HepG2 (cell line): ENCODE data around the gene CYBC1. TPM values are rescaled to one million over a fixed set of nuclear protein-coding genes. Genes with fewer than 3 reads are reported as not detected.

ENCODE experiments used
- ARNT ChIP-seq: fragments of 450-650 bp; IDR thresholded peaks from 2 replicates; pipeline ENCODE4 v1.6.1; 2017
- GATAD2A ChIP-seq: IDR thresholded peaks from 2 replicates; pipeline ENCODE4 v1.6.1; 2016
- HOXD1 ChIP-seq: sonication (generic); formaldehyde crosslinking; IDR thresholded peaks from 2 replicates; pipeline ENCODE4 v1.5.0; 2020; ENCODE audit warnings: missing genetic modification reagents
- MZF1 ChIP-seq: sonication (generic); formaldehyde crosslinking; IDR thresholded peaks from 2 replicates; pipeline ENCODE4 v1.8.1; 2023; ENCODE audit warnings: mild to moderate bottlenecking, missing genetic modification reagents, borderline replicate concordance
- PHF21A ChIP-seq: sonication (generic); formaldehyde crosslinking; IDR thresholded peaks from 2 replicates; pipeline ENCODE4 v1.5.0; 2020; ENCODE audit warnings: mild to moderate bottlenecking, missing genetic modification reagents
- PITX1 ChIP-seq: sonication (generic); formaldehyde crosslinking; IDR thresholded peaks from 2 replicates; pipeline ENCODE4 v1.5.1; 2020; ENCODE audit warnings: mild to moderate bottlenecking, missing genetic modification reagents
- PRMT3 ChIP-seq: sonication (generic); formaldehyde crosslinking; IDR thresholded peaks from 2 replicates; pipeline ENCODE4 v1.8.1; 2022; ENCODE audit warnings: low read depth, mild to moderate bottlenecking, moderate library complexity, missing genetic modification reagents, borderline replicate concordance
- RFX1 ChIP-seq: fragments of 450-650 bp; IDR thresholded peaks from 2 replicates; pipeline ENCODE4 v1.6.1; 2017
- SMAD1 ChIP-seq: sonication (generic); formaldehyde crosslinking; IDR thresholded peaks from 2 replicates; pipeline ENCODE4 v1.4.0; 2020; ENCODE audit warnings: missing genetic modification reagents, low read depth, mild to moderate bottlenecking, borderline replicate concordance
- SUZ12 ChIP-seq: fragments of 150-350 bp; IDR thresholded peaks from 2 replicates; pipeline ENCODE4 v1.6.1; 2014; ENCODE audit warnings: low read depth, low read length
- TAF1 ChIP-seq: sonication (generic); formaldehyde crosslinking; IDR thresholded peaks from 2 replicates; pipeline ENCODE4 v1.4.0; 2020; ENCODE audit warnings: missing genetic modification reagents
- TBL1XR1 ChIP-seq: fragments of 150-350 bp; IDR thresholded peaks from 2 replicates; pipeline ENCODE4 v1.6.1; 2014; ENCODE audit warnings: borderline replicate concordance, low read length; ENCODE audit not compliant: partially characterized antibody
- ZMAT3 ChIP-seq: sonication (generic); formaldehyde crosslinking; conservative IDR thresholded peaks from 2 replicates; pipeline ENCODE4 v1.7.0; 2021; ENCODE audit warnings: missing genetic modification reagents
- ZNF160 ChIP-seq: sonication (generic); formaldehyde crosslinking; IDR thresholded peaks from 2 replicates; pipeline ENCODE4 v1.8.0; 2022; ENCODE audit warnings: mild to moderate bottlenecking, inconsistent platforms, missing genetic modification reagents
- ZNF235 ChIP-seq: sonication (generic); formaldehyde crosslinking; IDR thresholded peaks from 2 replicates; pipeline ENCODE4 v1.8.1; 2023; ENCODE audit warnings: mild to moderate bottlenecking, missing genetic modification reagents, borderline replicate concordance
- polyA plus RNA-seq, 8 experiments: library from polyadenylated mRNA; depleted of rRNA in 3 of 8; stranded (reverse) in 7 of 8; unstranded in 1 of 8; fragments of >200 nt; fragmentation: Illumina TruSeq in 4 of 8; extraction: Trizol in 4 of 8; gene quantifications; 2 replicates each; pipeline versions ENCODE4 v1.2.1 to v1.2.3, GENCODE V29; 2011 to 2016; ENCODE audit warnings: low read depth in 4 of 8, missing spikeins in 1 of 8, mixed read lengths in 1 of 8; ENCODE audit not compliant: insufficient read depth in 1 of 8
- total RNA-seq, 5 experiments: library from RNA; depleted of rRNA; stranded (reverse); fragments of >200 nt; fragmentation: Illumina TruSeq; extraction: Trizol; gene quantifications; 2 replicates each; pipeline ENCODE4 v1.2.3, GENCODE V29; 2016; ENCODE audit warnings: low read depth in 1 of 5
- TF ChIP-seq, protein P1 (sequence below): sonication (generic); formaldehyde crosslinking; conservative IDR thresholded peaks from 2 replicates; pipeline ENCODE4 v1.4.0; 2020; ENCODE audit warnings: missing genetic modification reagents
- TF ChIP-seq, protein P2 (sequence below), 2 experiments: sonication (generic) in 1 of 2; formaldehyde crosslinking in 1 of 2; IDR thresholded peaks; 2 replicates each; pipeline versions ENCODE4 v1.5.1 to v1.6.1; 2011 to 2020; ENCODE audit warnings: borderline replicate concordance in 1 of 2, low read depth in 1 of 2, low read length in 1 of 2, mild to moderate bottlenecking in 1 of 2, missing genetic modification reagents in 1 of 2, moderate library complexity in 1 of 2
- TF ChIP-seq, protein P3 (sequence below): sonication (generic); formaldehyde crosslinking; IDR thresholded peaks from 2 replicates; pipeline ENCODE4 v1.5.1; 2020; ENCODE audit warnings: mild to moderate bottlenecking, missing genetic modification reagents

Gene CYBC1
- total and polyA plus RNA-seq, 2 of the 13 experiments (the other 11 are each of a cell fraction or from before 2014, with no cell fraction given): 43.4 to 44.1 TPM

DNA sequence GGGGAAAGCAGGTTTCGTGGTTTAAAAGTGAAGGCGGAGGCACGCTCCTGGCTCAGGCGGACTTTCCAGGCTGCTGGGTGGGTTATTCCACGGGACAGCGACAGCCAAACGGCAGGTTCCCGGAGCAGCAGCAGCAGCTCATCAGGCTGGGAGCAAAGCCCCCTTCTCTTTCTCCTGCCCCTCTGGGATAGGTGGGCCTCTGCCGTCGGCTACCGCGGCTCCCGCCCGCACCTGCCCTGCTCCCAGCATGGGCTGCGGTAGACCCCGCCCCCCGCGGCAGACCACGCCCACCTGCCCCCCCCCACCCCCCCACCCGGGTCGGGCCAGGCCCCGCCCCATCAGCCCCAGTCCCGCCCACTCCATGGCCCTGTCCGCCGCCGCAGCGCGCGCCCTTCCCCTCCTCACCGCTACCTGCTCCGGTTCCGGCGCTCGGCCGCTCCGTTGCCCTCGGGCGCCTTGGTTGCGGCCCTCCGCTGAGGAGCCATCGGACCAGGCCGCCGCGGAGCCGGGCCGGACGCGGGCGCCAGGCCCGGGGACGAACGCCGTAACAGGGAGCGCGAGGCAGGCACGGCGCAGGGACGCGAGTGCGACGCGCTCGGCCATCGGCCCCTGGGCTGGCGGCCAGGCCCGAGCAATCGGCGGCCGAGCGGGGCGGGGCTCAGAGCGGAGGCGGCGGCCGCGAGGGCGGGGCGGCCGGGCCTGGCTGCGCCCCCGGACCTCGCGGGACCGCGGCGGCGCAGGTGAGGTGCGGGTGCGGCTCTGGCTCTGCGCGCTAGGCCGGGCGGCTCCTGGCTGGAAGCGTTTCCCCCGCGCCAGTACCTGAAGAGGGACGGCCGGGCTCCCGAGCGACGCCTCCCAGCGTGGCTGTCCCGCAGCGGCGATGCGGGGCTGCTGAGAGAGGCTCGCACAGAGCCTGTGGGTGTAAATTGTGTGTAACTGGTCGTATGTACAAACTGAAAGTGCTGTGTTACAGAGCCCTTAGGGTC is 32.3 kb downstream of the CYBC1 start, which contains the start of the genes HEXD and OGFOD3 (continued):
- TF ChIP-seq, protein P1, sequence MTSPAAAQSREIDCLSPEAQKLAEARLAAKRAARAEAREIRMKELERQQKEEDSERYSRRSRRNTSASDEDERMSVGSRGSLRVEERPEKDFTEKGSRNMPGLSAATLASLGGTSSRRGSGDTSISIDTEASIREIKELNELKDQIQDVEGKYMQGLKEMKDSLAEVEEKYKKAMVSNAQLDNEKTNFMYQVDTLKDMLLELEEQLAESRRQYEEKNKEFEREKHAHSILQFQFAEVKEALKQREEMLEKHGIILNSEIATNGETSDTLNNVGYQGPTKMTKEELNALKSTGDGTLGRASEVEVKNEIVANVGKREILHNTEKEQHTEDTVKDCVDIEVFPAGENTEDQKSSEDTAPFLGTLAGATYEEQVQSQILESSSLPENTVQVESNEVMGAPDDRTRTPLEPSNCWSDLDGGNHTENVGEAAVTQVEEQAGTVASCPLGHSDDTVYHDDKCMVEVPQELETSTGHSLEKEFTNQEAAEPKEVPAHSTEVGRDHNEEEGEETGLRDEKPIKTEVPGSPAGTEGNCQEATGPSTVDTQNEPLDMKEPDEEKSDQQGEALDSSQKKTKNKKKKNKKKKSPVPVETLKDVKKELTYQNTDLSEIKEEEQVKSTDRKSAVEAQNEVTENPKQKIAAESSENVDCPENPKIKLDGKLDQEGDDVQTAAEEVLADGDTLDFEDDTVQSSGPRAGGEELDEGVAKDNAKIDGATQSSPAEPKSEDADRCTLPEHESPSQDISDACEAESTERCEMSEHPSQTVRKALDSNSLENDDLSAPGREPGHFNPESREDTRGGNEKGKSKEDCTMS (CRISPR knock-in tag): no peak
- TF ChIP-seq SUZ12 (no peak), PITX1 (CRISPR knock-in tag) (0 out of 2 replicates have a peak, but pooled peaks have one; percentile 58), SMAD1 (CRISPR knock-in tag) (peak; percentile 88; the same call in 1 of the 2 replicates), ZNF235 (CRISPR knock-in tag) (0 out of 2 replicates have a peak, but pooled peaks have one; percentile 53), HOXD1 (CRISPR knock-in tag) (peak; percentile 68; the same call in 1 of the 2 replicates), MZF1 (CRISPR knock-in tag) (no peak), GATAD2A (CRISPR knock-in tag) (peak; percentile 17; the same call in 1 of the 2 replicates), TAF1 (CRISPR knock-in tag) (peak; percentile 73), PHF21A (no peak), RFX1 (no peak), ZNF160 (CRISPR knock-in tag) (peak; percentile 93; the same call in 1 of the 2 replicates), ZMAT3 (CRISPR knock-in tag) (peak; percentile 85; the same call in 1 of the 2 replicates), TBL1XR1 (no peak), ARNT (no peak), PRMT3 (CRISPR knock-in tag) (peak; percentile 92; the same call in 1 of the 2 replicates)
- TF ChIP-seq, protein P2, sequence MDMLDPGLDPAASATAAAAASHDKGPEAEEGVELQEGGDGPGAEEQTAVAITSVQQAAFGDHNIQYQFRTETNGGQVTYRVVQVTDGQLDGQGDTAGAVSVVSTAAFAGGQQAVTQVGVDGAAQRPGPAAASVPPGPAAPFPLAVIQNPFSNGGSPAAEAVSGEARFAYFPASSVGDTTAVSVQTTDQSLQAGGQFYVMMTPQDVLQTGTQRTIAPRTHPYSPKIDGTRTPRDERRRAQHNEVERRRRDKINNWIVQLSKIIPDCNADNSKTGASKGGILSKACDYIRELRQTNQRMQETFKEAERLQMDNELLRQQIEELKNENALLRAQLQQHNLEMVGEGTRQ (IDR thresholded peaks at IDR 0.05; ENCODE audit: low read depth, low read length): no peak
- TF ChIP-seq, protein P2 (CRISPR knock-in tag; IDR thresholded peaks at IDR 0.05; ENCODE audit: borderline replicate concordance): no peak
- TF ChIP-seq, protein P3, sequence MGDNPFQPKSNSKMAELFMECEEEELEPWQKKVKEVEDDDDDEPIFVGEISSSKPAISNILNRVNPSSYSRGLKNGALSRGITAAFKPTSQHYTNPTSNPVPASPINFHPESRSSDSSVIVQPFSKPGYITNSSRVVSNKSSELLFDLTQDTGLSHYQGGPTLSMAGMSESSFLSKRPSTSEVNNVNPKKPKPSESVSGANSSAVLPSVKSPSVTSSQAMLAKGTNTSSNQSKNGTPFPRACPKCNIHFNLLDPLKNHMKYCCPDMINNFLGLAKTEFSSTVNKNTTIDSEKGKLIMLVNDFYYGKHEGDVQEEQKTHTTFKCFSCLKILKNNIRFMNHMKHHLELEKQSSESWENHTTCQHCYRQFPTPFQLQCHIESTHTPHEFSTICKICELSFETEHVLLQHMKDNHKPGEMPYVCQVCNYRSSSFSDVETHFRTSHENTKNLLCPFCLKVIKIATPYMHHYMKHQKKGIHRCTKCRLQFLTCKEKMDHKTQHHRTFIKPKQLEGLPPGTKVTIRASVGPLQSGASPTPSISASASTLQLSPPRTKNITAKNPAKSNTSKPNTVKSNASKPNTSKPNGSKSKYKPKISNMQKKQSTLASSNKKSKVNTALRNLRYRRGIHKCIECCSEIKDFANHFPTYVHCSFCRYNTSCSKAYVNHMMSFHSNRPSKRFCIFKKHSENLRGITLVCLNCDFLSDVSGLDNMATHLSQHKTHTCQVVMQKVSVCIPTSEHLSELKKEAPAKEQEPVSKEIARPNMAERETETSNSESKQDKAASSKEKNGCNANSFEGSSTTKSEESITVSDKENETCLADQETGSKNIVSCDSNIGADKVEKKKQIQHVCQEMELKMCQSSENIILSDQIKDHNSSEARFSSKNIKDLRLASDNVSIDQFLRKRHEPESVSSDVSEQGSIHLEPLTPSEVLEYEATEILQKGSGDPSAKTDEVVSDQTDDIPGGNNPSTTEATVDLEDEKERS (CRISPR knock-in tag): 0 out of 2 replicates have a peak, but pooled peaks have one; percentile 30
